Colon (tissue), 2 donors: ENCODE results near the gene ADPRHL1.

Source experiments
- FAIRE-seq: peaks from 2 replicates; lab custom pipeline; 2012; peaks lifted over from hg19 to GRCh38; lab: Jason Lieb, UNC
- donor health status: control.
- donor health status: control.

The ADPRHL1 gene

DNA sequence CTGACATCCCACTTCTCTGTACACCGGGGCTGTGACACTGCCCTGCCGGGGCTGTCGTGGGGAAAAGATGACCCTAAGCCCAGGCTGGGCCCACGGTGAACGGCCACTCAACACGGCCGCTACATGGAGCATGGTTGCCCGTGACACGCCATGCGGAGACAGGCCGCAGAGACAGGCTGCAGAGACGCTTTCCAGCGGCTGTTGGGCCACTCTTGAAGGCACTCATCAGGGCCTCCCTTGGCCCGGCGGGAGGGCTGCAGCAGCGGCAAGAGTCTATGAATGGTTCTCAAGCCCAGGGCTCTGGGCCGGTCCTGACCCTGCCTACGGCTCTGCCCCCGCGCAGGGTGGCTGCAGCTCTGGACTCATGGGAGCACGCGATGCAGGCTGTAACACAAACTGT lies 22.1 kb downstream of the ADPRHL1 start:
- no peak for FAIRE-seq

DNA sequence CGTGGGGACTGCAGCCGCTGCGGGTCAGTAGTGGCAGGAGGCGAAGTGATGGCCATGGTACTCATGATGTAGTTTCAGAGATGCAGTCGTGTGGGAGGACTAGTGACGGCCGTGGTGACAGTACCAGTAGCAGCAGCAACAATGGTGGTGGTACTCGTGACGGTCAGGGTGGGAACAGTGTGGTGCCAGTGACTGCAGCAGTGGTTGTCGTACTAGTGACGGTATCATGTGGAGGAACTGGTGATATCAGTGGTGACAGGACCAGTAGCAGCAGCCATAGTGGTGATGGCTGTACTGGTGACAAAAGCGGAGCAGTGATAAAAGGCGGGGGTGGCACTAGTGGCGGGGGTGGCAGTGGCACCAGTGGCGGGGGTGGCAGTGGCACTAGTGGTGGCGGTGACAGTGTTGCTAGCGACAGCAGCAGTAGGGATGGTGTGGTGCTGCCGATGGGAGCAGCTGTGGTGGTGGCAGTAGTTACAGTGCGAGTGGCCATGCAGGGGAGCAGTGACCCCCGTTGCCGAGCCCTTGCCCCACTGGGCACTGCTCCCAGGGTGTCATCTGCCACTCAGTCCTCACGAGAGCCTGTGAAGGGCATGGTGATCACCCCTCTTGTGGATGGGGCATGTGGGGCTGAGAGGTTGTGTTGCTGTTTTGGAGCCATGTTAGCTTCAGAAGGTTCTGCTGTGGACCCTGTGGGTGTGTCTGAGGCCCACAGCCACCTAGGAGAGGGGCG lies 22.7 kb downstream of the ADPRHL1 start:
- FAIRE-seq = no peak

DNA sequence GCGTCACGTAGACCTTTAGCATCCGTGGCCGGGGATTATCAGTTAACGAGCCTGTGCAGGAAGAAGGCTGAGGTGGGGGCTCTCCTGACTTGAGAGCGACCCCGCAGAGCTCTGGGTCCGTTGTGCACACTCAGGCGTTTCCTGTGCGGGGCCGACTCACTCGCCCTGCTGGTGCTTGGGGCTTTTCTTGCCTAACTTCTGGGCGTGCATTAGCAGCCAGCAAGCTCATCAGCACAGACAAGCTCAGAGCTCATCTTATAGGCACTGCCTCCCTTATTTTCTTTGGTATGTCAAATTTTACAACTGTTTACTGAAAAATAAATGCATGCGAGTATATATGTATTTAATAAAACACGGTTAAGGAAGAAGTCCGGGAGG lies 23.7 kb downstream of the ADPRHL1 start:
- FAIRE-seq = no peak

DNA sequence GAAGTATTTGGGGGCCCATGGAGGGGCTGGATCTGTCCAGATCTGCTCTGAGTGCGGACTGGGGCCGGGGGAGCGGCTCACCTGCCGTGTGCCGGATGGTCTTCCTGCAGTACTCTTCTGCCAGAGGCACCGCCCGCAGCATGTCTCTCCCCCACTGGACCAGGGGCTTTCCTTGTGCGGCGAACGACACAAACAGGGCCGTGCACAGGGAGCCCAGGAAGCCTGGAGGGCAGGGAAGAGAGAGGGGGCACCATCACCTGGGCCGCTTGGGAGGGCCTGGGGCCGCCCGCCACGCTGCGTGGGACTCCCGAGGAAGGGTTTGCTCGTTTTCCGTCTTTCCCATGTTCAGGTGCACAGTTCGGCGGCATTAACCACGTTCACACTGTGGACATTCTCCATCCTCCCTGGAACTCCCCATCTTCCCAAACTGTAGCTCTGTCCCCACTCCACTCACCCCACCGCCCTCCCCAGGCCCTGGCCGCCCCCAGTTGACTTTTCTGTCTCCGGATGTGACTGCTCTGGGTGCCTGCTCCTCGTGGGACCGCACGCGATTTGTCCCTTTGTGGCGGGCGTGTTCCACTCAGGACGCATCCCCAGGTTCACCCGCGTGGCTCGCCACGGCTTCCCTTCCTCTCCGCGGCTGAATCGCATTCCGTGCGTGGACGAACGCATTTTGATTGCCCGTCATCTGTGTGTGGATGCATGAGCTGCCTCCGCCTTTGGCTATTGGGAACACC lies 24.2 kb downstream of the ADPRHL1 start:
- FAIRE-seq = no peak

DNA sequence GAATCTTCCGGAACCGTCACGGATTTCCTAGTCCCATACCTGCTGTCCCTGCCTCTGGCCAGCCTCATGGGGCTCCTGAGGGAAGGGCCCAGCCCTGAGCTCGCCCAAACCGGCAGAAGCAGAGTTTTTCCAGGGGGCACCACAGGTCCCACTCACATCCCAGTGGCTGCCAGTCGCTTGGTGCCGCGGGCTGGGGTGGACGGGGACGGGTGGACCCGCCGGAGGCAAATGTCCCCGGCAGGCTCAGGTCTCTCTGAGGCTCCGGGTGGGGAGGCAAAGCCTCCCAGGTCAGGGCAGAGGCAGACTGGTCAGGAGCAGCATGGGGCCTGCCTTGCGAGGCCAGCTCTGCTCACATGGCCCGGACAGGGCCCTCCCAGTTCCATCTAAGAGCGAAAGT lies 24.8 kb downstream of the ADPRHL1 start:
- no peak for FAIRE-seq

DNA sequence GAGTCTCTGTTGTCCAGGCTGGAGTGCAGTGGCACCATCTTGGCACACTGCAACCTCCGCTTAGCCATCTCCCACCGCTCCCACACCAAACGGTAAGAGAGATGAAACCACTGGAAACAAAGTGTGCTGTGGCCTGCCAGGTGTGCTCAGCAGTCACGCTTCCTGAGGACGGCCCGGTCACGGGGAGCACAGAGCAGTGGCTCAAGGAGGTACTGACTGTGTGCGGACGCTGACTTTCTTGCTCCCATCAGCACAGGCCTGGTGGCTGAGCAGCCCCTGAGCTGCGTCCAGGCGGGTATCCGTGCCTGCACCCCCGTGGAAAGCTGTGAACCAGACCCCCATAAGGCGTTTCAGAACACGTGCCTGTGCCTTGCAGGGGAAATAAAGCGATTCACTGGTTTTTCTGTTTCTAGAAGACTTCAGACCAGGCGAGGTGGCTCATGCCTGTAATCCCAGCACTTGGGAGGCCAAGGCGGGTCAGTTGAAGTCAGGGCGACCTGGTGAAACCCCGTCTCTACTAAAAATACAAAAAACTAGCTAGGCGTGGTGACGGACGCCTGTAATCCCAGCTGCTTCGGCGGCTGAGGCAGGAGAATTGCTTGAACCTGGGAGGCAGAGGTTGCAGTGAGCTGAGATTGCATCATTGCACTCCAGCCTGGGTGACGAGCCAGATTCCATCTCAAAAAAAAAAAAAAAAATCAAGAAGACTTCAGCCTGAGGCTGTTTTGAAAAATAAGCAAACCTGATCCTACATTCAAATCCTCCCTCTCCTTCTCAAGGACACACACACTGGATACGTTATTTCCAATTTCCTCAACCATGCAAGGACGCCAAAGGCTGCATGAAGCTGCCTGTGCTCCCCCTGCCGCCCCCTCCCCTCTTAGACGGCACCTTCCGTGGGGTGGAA lies 25.5 kb downstream of the ADPRHL1 start:
- no peak for FAIRE-seq

DNA sequence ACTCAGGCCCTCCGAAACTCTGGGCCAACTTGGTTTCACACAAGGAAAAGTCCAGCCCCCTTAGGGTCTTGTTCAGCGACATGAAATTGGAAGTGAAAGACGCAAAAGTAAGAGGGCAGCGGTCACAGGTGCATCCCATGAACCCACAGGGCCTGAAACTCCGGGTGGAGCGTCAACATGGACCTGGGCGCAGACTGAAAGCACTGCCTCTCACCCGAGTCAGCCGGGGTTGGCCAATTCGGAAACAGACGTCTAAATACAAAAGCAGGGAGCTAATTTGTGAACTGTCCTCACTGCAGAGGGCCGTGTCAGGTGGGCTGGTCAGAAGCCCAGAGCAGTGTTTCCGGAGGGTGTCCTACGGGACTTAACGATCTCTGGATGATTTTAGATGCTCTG lies 26.7 kb downstream of the ADPRHL1 start:
- FAIRE-seq = no peak

DNA sequence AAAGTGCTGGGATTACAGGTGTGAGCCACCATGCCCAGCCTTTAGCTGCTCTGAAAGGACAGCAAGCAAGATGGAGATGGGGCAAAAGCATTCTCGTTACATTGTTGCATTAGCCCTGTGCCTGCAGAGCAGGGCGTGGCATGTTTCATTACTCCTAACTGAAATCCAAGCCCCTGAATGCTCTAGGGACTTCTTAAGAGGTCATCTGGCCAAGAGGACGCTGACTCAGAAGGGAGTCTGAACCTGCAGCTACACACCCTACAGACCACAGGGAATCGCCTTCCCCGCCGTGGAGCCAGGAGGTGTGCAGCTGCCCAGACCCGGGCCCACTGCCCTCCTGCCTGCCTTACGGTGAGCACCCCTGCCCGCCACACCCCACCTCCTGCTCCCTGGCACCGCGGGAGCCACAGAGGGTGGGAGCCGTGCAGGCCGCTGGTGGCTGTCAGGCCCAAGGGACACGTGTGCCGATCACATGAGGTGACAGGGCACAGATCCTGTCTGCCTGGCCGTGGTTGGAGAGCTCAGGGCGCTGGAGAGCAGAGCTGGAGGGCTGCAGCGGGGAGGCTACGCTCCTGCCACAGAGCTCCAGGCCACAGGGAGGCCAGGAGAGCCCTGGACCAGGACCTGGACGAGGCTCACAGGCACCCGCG lies 27.2 kb downstream of the ADPRHL1 start:
- FAIRE-seq = no peak

DNA sequence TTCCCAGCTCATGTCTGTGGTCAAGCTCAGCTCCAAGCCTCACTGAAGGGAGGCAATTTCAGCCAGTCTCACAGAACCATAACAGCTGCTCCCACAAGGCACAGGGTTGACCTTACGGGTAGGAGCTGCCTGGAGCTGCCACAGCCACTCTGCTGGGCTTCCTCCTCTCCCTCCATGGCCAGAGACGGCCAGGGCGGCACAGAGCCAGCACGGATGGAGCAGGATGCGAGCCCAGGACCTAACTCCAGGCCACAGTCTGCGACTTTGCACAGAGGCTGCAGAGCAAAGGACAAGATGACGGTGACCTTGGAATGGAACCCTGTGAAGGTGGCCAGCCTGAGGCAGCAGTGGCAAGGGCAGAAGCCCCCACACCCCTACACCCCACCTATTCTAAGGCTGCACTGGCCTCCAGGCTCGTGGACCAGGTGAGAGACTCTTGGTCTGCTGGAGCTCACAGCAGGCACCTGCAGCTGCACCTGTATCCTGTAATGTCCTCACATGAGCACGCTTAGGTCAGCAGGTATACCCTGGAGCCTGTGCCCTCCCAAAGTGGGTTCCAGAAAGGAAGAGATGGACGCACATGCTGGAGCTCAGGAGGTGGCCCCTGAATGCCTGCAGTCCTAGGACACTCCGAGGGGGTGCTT lies 29.6 kb downstream of the ADPRHL1 start:
- no peak for FAIRE-seq

DNA sequence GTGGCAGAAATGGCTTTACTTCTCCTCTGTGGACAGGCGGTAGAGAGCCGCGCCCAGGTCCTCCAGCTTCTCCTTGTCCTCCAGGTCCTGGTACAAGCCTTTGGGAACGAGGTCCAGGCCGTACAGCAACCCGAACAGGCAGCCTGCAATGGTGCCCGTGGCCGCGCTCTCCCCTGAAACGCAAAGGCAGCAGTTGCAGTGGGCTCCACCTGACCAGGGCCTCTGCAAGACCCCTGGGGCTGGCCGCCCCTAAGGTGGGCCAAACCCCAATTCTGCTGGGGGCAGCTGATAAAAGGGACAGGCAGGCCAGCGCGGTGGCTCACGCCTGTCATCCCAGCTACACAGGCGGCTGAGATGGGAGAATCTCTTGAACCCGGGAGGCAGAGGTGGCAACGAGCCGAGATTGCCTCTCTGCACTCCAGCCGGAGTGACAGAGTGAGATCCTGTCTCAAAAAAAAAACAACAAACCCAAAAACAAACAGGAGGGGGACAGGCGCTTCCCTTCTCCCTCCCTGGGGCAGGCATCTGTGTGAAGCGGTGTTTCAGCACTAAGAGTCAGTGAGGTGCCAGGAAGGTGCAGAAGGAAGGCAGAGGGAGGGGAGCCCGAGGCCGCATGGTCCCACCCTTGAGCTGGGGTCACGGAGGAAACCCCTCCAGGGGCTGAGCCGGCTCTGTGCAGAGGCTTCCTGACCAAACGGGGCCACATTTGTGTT lies 30.3 kb downstream of the ADPRHL1 start:
- FAIRE-seq = no peak

DNA sequence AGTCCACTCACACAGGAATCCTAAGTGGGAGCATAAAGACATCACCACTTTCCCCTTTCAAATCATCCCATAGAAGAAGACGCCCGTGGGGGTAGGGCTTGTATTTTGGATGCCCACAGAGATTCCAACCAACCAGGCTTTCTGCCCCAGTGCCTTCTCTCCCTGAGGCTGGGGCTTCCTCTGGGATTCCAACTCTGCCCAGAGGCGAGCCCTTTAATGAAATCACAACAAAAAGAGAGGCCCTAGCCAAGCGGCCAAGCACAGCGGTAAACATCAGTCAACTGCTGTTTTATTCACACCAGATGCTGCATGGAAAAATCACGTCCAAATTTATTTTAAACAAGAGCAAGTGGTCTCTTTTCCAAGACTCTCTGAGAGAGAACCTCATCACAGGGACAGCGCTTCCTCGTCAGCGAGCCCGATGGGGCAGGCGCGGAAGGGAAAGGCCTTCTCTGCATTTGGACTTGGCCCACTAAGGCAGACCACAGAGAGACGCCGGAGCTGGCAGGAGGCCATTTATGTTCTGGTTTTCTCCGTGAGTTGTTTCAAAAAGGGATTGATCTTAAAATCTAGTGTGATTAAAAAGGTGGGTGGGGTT lies 31.5 kb downstream of the ADPRHL1 start:
- FAIRE-seq = no peak

DNA sequence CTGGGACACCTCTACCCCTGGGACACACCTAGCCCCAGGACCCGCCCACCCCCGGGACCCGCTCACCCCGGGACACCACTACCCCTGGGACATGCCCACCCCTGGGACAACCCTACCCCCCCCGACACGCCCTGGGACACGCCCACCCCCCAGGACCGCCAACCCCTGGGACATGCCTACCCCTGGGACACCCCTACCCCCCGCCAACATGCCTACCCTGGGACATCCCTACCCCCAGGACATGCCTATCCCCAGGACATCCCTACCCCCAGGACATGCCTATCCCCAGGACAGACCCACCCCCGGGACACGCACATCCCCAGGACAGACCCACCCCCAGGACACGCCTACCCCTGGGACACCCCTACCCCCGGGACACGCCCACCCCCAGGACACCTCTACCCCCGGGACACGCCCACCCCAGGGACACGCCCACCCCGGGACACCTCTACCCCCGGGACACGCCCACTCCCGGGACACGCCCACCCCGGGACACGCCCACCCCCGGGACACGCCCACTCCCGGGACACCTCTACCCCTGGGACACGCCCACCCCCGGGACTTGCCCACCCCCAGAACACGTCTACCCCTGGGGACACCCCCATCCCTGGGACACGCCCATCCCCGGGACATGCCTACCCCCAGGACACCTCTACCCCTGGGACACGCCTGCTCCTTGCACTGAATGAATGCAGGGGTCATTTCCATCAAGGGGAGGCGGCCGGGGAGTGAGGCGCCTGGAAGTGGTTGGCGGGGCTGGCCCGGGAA lies 32.3 kb downstream of the ADPRHL1 start:
- FAIRE-seq = no peak

DNA sequence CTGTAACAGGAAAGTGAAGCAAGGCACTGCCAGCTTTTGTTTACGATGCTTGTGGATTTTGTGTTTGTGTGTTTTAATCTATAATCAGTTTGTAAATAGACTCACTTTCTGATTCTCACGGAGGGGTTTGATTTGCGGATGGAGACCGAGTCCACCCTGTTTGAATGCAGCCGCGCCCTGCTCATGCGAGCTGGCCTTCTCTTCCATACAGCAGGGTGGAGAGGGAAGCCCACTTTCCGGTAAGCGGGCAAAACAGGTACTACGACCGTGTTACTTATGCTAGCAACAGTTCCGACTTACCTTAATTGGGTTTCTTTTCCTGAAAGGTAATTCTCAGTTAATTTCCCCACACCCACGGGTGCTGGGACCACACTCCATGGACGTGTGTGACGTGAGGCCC lies 33.1 kb downstream of the ADPRHL1 start:
- no peak for FAIRE-seq

DNA sequence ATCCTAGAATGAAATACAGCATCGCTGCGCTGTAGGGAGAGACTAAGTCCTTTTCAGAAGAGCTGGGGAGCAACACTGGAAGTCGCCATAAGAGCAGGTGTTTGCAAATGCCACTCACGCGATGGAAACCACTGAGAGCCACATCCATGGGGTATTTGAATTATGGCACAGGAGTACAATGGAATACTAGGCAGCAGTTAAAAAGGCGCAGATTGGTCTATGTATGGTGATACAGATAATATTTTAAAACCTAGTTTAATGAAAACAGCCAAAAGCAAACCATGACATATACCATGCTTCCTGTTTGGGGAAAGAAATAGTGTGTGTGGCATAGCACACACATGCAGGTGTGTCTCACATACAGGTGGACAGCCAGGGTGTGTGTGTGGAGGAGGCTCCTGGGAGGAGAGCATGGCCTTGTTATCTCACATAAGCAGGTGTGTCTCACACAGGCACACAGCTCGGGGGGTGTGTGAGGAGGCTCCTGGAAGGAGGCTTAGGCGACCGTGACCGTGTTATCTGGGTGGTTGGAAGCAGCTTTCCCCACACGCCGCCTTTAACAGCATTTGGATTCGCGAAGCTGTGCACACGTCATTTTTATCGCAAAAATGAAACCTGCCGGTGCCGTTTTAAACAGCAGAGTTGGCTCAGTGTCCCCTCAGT lies 33.6 kb downstream of the ADPRHL1 start:
- no peak for FAIRE-seq

DNA sequence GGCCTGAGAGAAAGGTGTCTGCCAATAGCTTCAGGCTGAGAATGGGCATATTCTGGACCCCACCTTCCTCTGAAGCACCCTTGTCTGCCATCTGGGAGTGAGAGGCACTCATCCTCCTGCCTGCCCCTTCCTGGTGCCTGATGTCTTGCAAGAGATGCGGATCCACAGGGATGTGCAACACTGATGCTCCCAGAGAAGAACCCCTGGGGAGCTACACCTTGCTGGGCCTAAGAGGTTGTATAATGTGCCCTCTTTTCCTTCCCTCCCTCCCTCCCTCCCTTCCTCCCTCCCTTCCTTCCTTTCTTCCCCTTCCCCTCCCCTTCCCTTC lies 34.6 kb downstream of the ADPRHL1 start:
- no peak for FAIRE-seq

DNA sequence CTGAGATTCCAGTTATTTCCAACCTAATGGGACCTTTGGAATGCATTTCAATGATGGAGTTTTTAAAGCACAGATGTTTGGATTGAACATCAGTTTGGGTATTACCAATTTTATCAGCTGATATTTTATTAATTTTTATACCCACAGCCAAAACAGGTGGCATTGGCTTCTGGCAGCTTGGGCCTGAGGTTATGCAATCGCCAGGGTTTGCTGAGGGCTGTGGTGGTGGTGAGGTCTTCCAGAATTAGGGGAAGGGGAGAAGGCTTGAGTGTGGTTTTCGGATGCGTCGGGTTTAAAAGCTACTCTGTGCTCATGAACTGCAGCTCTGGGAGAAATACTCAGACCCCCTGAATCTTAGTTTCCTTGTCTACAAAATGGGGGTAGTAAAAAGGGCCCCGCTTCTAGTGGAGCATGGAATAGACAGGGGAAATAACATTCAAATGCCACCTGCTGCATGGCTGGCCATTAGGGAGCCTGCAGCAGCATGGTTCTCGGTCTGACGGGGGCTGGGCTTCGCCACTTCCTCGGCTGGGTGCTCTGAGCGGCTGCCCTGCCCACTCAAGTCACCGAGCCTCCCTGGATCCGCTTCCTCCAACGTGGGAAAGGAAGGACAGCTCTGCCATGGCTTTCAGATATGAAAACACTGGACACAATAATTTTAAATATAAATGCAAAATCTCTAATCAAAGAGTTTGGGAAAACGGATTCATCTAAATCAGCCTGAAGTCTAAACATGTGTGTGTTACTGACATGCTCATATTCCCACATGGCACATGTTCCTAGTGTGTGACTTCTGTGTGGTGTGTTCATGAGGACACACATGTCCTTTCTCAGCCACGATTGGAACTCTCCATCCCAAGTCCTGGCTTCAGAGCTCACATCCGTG lies 35.2 kb downstream of the ADPRHL1 start:
- FAIRE-seq = no peak

DNA sequence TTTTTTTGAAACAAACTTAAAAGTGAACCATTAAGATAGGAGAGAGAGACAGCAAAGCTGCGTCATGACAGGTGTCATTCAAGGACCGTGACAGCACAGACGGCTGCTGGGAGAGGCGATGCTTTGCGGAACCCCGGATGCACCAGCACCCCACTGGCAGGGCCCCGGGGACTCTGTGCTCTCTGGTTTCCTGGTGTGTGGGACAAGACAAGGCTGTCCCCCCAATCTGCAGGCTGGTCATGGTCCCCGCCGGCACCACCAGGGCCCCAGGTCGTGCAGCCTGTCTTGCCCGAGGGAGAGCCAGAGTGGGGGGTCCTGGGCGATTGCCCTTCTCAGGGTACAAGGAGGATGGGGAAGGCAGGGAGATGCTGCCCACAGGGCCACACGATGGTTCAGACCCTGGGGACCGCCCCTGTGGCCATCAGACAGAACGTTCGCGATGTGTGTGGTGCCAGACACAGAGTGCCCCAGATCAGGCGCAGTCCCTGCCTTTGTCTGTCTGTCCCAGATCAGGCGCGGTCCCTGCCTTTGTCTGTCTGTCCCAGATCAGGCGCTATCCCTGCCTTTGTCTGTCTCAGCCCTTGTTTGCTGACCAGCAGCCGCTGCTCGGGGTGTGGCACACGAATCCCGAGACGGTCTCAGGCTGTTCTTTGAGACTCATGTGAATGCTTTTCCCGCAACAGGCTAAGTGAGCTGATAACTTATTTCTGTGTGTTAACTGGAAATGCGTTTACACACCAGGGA lies 36.1 kb downstream of the ADPRHL1 start:
- FAIRE-seq = no peak

DNA sequence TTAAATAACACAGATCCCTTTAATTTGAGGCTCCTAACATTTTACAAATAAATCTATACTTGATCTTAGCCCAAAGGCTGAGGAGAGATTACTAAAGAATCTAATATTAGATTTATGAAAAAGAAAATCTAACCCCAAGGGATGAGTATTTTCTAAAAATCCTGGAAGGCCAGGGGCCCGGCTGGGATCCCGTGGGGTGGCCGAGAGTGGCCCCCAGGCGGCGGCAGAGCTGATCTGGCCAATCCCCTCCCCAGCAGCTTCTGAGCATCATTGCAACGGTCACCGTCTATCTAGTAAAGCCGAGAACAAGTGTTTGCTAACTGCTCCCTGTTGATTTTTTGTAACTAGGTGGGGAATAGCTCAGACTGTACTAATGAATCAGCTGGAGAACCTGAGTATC lies 37.5 kb downstream of the ADPRHL1 start:
- no peak for FAIRE-seq
